KMS-11 (cell line): ENCODE data around the gene CEACAM1.
"Not testable (repeated sequence)": the region's sequence is repeated elsewhere in the genome, so short reads cannot be mapped to it uniquely, and the experiment has no call there.

Experiments
- H2AFZ ChIP-seq: fragments of 200-600 bp; sonication (generic); 2 replicates; pipeline ENCODE4 v1.6.1; 2016; ENCODE audit warnings: antibody characterized with exemption, mixed run types, low read depth
- H3K27ac ChIP-seq: fragments of 200-600 bp; sonication (generic); 2 replicates; pipeline ENCODE4 v1.6.1; 2016; ENCODE audit warnings: mild to moderate bottlenecking, mixed run types
- H3K27me3 ChIP-seq: fragments of 200-600 bp; sonication (generic); 2 replicates; pipeline ENCODE4 v1.6.1; 2017; ENCODE audit warnings: mild to moderate bottlenecking, low read depth, mixed run types, moderate library complexity; ENCODE audit not compliant: insufficient read depth
- H3K36me3 ChIP-seq: fragments of 200-600 bp; sonication (generic); 2 replicates; pipeline ENCODE4 v1.6.1; 2017; ENCODE audit warnings: mild to moderate bottlenecking, mixed run types; ENCODE audit not compliant: insufficient read depth
- H3K4me1 ChIP-seq: fragments of 200-600 bp; sonication (generic); 2 replicates; pipeline ENCODE4 v1.6.1; 2016; ENCODE audit warnings: mild to moderate bottlenecking, low read depth, mixed run types; ENCODE audit not compliant: poor library complexity, severe bottlenecking
- H3K4me2 ChIP-seq: fragments of 200-600 bp; sonication (generic); 2 replicates; pipeline ENCODE4 v1.7.0; 2016; ENCODE audit warnings: mild to moderate bottlenecking, mixed run types
- H3K4me3 ChIP-seq: fragments of 200-600 bp; sonication (generic); IDR thresholded peaks from 2 replicates; pipeline ENCODE4 v1.6.1; 2017; ENCODE audit warnings: low read depth, low read length, mixed read lengths; ENCODE audit not compliant: insufficient read depth
- H3K79me2 ChIP-seq: fragments of 200-600 bp; sonication (generic); 2 replicates; pipeline ENCODE4 v1.6.1; 2016; ENCODE audit warnings: low read depth, mixed run types; ENCODE audit not compliant: insufficient read depth
- H3K9ac ChIP-seq: fragments of 200-600 bp; sonication (generic); 2 replicates; pipeline ENCODE4 v1.6.1; 2016; ENCODE audit warnings: mild to moderate bottlenecking, mixed run types
- H4K20me1 ChIP-seq: fragments of 200-600 bp; sonication (generic); 2 replicates; pipeline ENCODE4 v1.6.1; 2016; ENCODE audit warnings: mild to moderate bottlenecking, mixed run types; ENCODE audit not compliant: insufficient read depth
- CTCF ChIP-seq: fragments of 200-600 bp; sonication (generic); conservative IDR thresholded peaks from 2 replicates; pipeline ENCODE4 v1.6.1; 2017; ENCODE audit warnings: low read depth, mild to moderate bottlenecking, antibody characterized with exemption, low read length, moderate library complexity, mixed read lengths

Gene CEACAM1

GRCh38 chr19:42563352-42564210 lies 35.3 kb upstream of the CEACAM1 start:
- H4K20me1 ChIP-seq = no peaks in the 10 kb centered on the region
- H3K9ac ChIP-seq = no peak overlapping the region
- H3K36me3 ChIP-seq = no peaks in the 10 kb centered on the region

GRCh38 chr19:42561512-42561911 lies 33.2 kb upstream of the CEACAM1 start:
- Histone ChIP-seq H3K4me3 (no peak overlapping the region), H3K27me3 (no peaks in the 10 kb centered on the region), H2AFZ (no peak overlapping the region), H3K4me1 (no peaks in the 10 kb centered on the region), H3K9ac (no peak overlapping the region), H3K27ac (no peak overlapping the region), H4K20me1 (no peaks in the 10 kb centered on the region), H3K79me2 (no peaks in the 10 kb centered on the region), H3K36me3 (no peaks in the 10 kb centered on the region), H3K4me2 (no peak overlapping the region)
- no peak for TF ChIP-seq CTCF

More at GRCh38 chr19:42563352-42564210, 35.3 kb upstream of the CEACAM1 start:
- H2AFZ ChIP-seq = no peak overlapping the region
- H3K27me3 ChIP-seq = no peaks in the 10 kb centered on the region
- H3K27ac ChIP-seq = no peak overlapping the region
- no peaks in the 10 kb centered on the region for H3K79me2 ChIP-seq
- TF ChIP-seq CTCF = peak; percentile 82
- no peaks in the 10 kb centered on the region for H3K4me1 ChIP-seq
- no peak overlapping the region for H3K4me3 ChIP-seq
- H3K4me2 ChIP-seq = no peak overlapping the region

- H3K9ac ChIP-seq = no peak overlapping the region
- H2AFZ ChIP-seq = no peak overlapping the region
- H3K4me1 ChIP-seq = no peaks in the 10 kb centered on the region
- no peaks in the 10 kb centered on the region for H3K36me3 ChIP-seq
- no peak overlapping the region for H3K27ac ChIP-seq
- H3K4me2 ChIP-seq = no peak overlapping the region
- no peak overlapping the region for H3K4me3 ChIP-seq
- H3K27me3 ChIP-seq = no peaks in the 10 kb centered on the region
- no peaks in the 10 kb centered on the region for H3K79me2 ChIP-seq
- no peak for TF ChIP-seq CTCF
- no peaks in the 10 kb centered on the region for H4K20me1 ChIP-seq
Measured at GRCh38 chr19:42560731-42561130, 32.5 kb upstream of the CEACAM1 start.

GRCh38 chr19:42558450-42559150 lies 30.3 kb upstream of the CEACAM1 start:
- Histone ChIP-seq H3K36me3 (no peaks in the 10 kb centered on the region), H3K9ac (no peak overlapping the region), H3K27ac (no peak overlapping the region), H3K79me2 (no peaks in the 10 kb centered on the region), H3K4me3 (no peak overlapping the region), H3K27me3 (no peaks in the 10 kb centered on the region), H3K4me1 (no peaks in the 10 kb centered on the region), H4K20me1 (no peaks in the 10 kb centered on the region), H3K4me2 (no peak overlapping the region), H2AFZ (no peak overlapping the region)
- no peak for TF ChIP-seq CTCF

GRCh38 chr19:42557386-42557871 lies 29.1 kb upstream of the CEACAM1 start:
- H3K27ac ChIP-seq, H3K79me2 ChIP-seq, H3K4me3 ChIP-seq, H3K4me2 ChIP-seq, H3K9ac ChIP-seq, H4K20me1 ChIP-seq, H3K36me3 ChIP-seq, H2AFZ ChIP-seq, H3K27me3 ChIP-seq, H3K4me1 ChIP-seq: not testable (repeated sequence)
